ENCODE measurements around the gene CHRM1. TPM values are rescaled to one million over a fixed set of nuclear protein-coding genes. Genes with fewer than 3 reads are reported as not detected.

The CHRM1 gene
- total and polyA plus RNA-seq, 7 donors: 0.06 TPM; not detected in 6

GRCh38 chr11:62928011-62928410 is 6.8 kb upstream of the CHRM1 start:
- H3K27me3 ChIP-seq (ENCODE audit: insufficient read depth in 3 of 3, low read length in 2 of 3): peaks cover 0 to 66% (median 29%) of the 10 kb centered on the region in 3 donors
- WGBS, 3 donors: 41 to 56% (median 46%) methylated on average over 13 of the region's 13 CpGs

GRCh38 chr11:62926680-62927455 is 5.7 kb upstream of the CHRM1 start:
- no peaks in the 10 kb centered on the region for H3K9me3 ChIP-seq
- H3K4me3 ChIP-seq: peak overlapping the region; percentile 58
- intact Hi-C loops (cut with DNase I): no loop called here
- no peak overlapping the region for H3K27ac ChIP-seq
- no peak for TF ChIP-seq CTCF (IDR thresholded peaks at IDR 0.05)
- H3K27me3 ChIP-seq (ENCODE audit: insufficient read depth in 3 of 3, low read length in 2 of 3): peaks cover 0 to 75% (median 34%) of the 10 kb centered on the region in 3 donors
- no peaks in the 10 kb centered on the region for H3K36me3 ChIP-seq (ENCODE audit: insufficient read depth in 1 of 2, low read depth in 1 of 2)
- no peak for ATAC-seq
- 32 to 41% (median 34%) methylated on average over 43 to 53 of the region's 53 CpGs for WGBS, 3 donors
- DNase-seq: no peak
- peaks cover 7% of the 10 kb centered on the region for H3K4me1 ChIP-seq

More at GRCh38 chr11:62928011-62928410, 6.8 kb upstream of the CHRM1 start:
- Histone ChIP-seq H3K36me3 (ENCODE audit: insufficient read depth in 1 of 2, low read depth in 1 of 2) (no peaks in the 10 kb centered on the region), H3K27ac (no peak overlapping the region), H3K9me3 (no peaks in the 10 kb centered on the region), H3K4me3 (no peak overlapping the region), H3K4me1 (peaks cover 7% of the 10 kb centered on the region)
- DNase-seq: no peak
- intact Hi-C loops (cut with DNase I): no loop called here
- ATAC-seq: no peak
- TF ChIP-seq CTCF (IDR thresholded peaks at IDR 0.05): no peak

- Histone ChIP-seq H3K4me3 (peak overlapping the region; percentile 58), H3K27me3 (ENCODE audit: insufficient read depth in 3 of 3, low read length in 2 of 3) (peaks cover 0 to 78% (median 34%) of the 10 kb centered on the region in 3 donors), H3K4me1 (peaks cover 7% of the 10 kb centered on the region), H3K36me3 (ENCODE audit: insufficient read depth in 1 of 2, low read depth in 1 of 2) (no peaks in the 10 kb centered on the region), H3K9me3 (no peaks in the 10 kb centered on the region), H3K27ac (no peak overlapping the region)
- ATAC-seq (peak in 1 of 4 donors; percentile 42), DNase-seq (no peak)
- no peak for TF ChIP-seq CTCF (IDR thresholded peaks at IDR 0.05)
- intact Hi-C loops (cut with DNase I): no loop called here
- 10 to 18% (median 13%) methylated on average over 70 to 71 of the region's 71 CpGs for WGBS, 3 donors
These were observed 4.8 kb upstream of the CHRM1 start for GRCh38 chr11:62925745-62926679.

- Histone ChIP-seq H3K27me3 (ENCODE audit: insufficient read depth in 3 of 3, low read length in 2 of 3) (peaks cover 0 to 78% (median 34%) of the 10 kb centered on the region in 3 donors), H3K27ac (no peak overlapping the region), H3K9me3 (no peaks in the 10 kb centered on the region), H3K36me3 (ENCODE audit: insufficient read depth in 1 of 2, low read depth in 1 of 2) (no peaks in the 10 kb centered on the region), H3K4me1 (peaks cover 7% of the 10 kb centered on the region), H3K4me3 (peak overlapping the region; percentile 58)
- intact Hi-C loops (cut with DNase I): no loop called here
- TF ChIP-seq CTCF (IDR thresholded peaks at IDR 0.05): no peak
- no peak for DNase-seq
- ATAC-seq: no peak
- WGBS, 3 donors: 48 to 57% (median 50%) methylated on average over 14 of the region's 14 CpGs
These were observed 4.1 kb upstream of the CHRM1 start for GRCh38 chr11:62925308-62925707.
